Measurements from ENCODE around the gene TGFB2.

- no peak for TF ChIP-seq POLR2A (IDR thresholded peaks at IDR 0.05)
- no peak for TF ChIP-seq CTCF (IDR thresholded peaks at IDR 0.05)
Observed at GRCh38 chr1:218461351-218461750, 116.2 kb downstream of the TGFB2 start.

All from gastroesophageal sphincter (tissue), 3 donors.